Stimulated activated CD4-positive, alpha-beta T cell treated with anti-CD3 and anti-CD28 coated beads, Interleukin-1b, Interleukin-23, amount 100 ng/mL, for 4 hours (primary cell): ENCODE results near the gene CMTM6.
"Not testable (repeated sequence)": the region's sequence is repeated elsewhere in the genome, so short reads cannot be mapped to it uniquely, and the experiment has no call there.

Experiments
- DNase-seq, 2 donors: peaks; one replicate each; pipeline ENCODE4 v3.0.0-alpha.2; 2020; ENCODE audit warnings: low read depth in 2 of 2

CMTM6 gene

GRCh38 chr3:32502118-32502945 is at the start of gene CMTM6:
CMTM6 (minus strand) TSS chr3:32502852; CDS start chr3:32502745, 107 bp downstream.
- DNase-seq: peak; percentile 60 to 71

- no peak for DNase-seq
Measured at GRCh38 chr3:32552013-32552412, 49.4 kb upstream of the CMTM6 start.

GRCh38 chr3:32551496-32551895 is 48.8 kb upstream of the CMTM6 start:
- no peak for DNase-seq

GRCh38 chr3:32551087-32551486 is 48.4 kb upstream of the CMTM6 start:
- no peak for DNase-seq

- no peak for DNase-seq
Measured at GRCh38 chr3:32545305-32545704, 42.7 kb upstream of the CMTM6 start.

GRCh38 chr3:32544894-32545293 is 42.2 kb upstream of the CMTM6 start:
- DNase-seq: no peak

- DNase-seq: no peak
Measured at GRCh38 chr3:32542807-32543206, 40.2 kb upstream of the CMTM6 start.

GRCh38 chr3:32540899-32541298 is 38.2 kb upstream of the CMTM6 start:
- no peak for DNase-seq

GRCh38 chr3:32532434-32532833 is 29.8 kb upstream of the CMTM6 start:
- no peak for DNase-seq

- DNase-seq: no peak
Measured at GRCh38 chr3:32531010-32531647, 28.5 kb upstream of the CMTM6 start.

- DNase-seq: no peak
Measured at GRCh38 chr3:32525720-32526119, 23.1 kb upstream of the CMTM6 start.

GRCh38 chr3:32522682-32523081 is 20.0 kb upstream of the CMTM6 start:
- DNase-seq: no peak

- DNase-seq: not testable (repeated sequence)
Measured at GRCh38 chr3:32518921-32519320, 16.3 kb upstream of the CMTM6 start.

- not testable (repeated sequence) for DNase-seq
Measured at GRCh38 chr3:32516751-32517150, 14.1 kb upstream of the CMTM6 start.

GRCh38 chr3:32511005-32511404 is 8.4 kb upstream of the CMTM6 start:
- DNase-seq: no peak

- DNase-seq: peak; percentile 24 to 54
Measured at GRCh38 chr3:32510075-32510724, 7.5 kb upstream of the CMTM6 start.

GRCh38 chr3:32508711-32509110 is 6.1 kb upstream of the CMTM6 start:
- DNase-seq: no peak

- DNase-seq: no peak
Measured at GRCh38 chr3:32506466-32506865, 3.8 kb upstream of the CMTM6 start.

GRCh38 chr3:32502946-32503286 is 264 bp upstream of the CMTM6 start:
- no peak for DNase-seq

- no peak for DNase-seq
Measured at GRCh38 chr3:32501783-32502117, 902 bp downstream of the CMTM6 start.

- no peak for DNase-seq
Measured at GRCh38 chr3:32500880-32501782, 1.5 kb downstream of the CMTM6 start.

GRCh38 chr3:32500231-32500630 is 2.4 kb downstream of the CMTM6 start:
- DNase-seq: no peak
